K562 (cell line): ENCODE results near the gene CMTM4. TPM values are rescaled to one million over a fixed set of nuclear protein-coding genes. Genes with fewer than 3 reads are reported as not detected.

Source experiments
- ATAC-seq: fragments of 200-7000 bp; cut with Tn5 transposase; 3 replicates; pipeline ENCODE4 v1.9.1; 2020; ENCODE audit warnings: moderate library complexity
- BruUV-seq: library from RNA; stranded (reverse); fragments of 400-500 nt; replicated peaks from 2 replicates; lab custom pipeline; 2021; lab: Mats Ljungman, UMichigan
- CTCF ChIA-PET: fragments of 300-600 bp; formaldehyde crosslinking; extraction: SDS; loops from one replicate; lab custom pipeline; 2021; ENCODE audit warnings: low intra/inter-chr PET ratio; lab: Yijun Ruan, JAX
- POLR2A ChIA-PET: fragments of 300-600, 350-650 bp; sonication (Branson Sonifier 250); formaldehyde crosslinking; extraction: SDS; loops from one replicate; lab custom pipeline; 2021; ENCODE audit warnings: antibody characterized with exemption, inconsistent platforms; lab: Yijun Ruan, JAX
- DNase-seq, 4 experiments: peaks; one replicate each; pipeline versions ENCODE4 v3.0.0 to v3.0.0-alpha.2; 2011 to 2018; ENCODE audit warnings: low spot score in 3 of 4, mixed read lengths in 3 of 4; ENCODE audit errors: extremely low read depth in 1 of 4
- FAIRE-seq: peaks from 2 replicates; lab custom pipeline; 2011; peaks lifted over from hg19 to GRCh38; lab: Jason Lieb, UNC
- H2AFZ ChIP-seq: 2 replicates; pipeline ENCODE4 v1.6.0; 2011; ENCODE audit warnings: low read depth, low read length, control low read depth, inconsistent platforms
- H3K27ac ChIP-seq: fragments of 200-600 bp; 3 replicates; pipeline ENCODE4 v1.8.0; 2011; ENCODE audit warnings: low read depth, mild to moderate bottlenecking, control low read depth, inconsistent platforms, low read length, moderate library complexity, mixed read lengths; ENCODE audit errors: extremely low read depth
- H3K27me3 ChIP-seq, 2 experiments: fragments of 300-600 bp in 1 of 2; 2 replicates in 1 of 2; 3 replicates in 1 of 2; pipeline versions ENCODE4 v1.6.0 to v1.8.0; 2011; ENCODE audit warnings: inconsistent platforms in 2 of 2, low read length in 2 of 2, mild to moderate bottlenecking in 1 of 2, mixed read lengths in 1 of 2, moderate library complexity in 1 of 2; ENCODE audit not compliant: control insufficient read depth in 2 of 2, insufficient read depth in 2 of 2
- H3K36me3 ChIP-seq: fragments of 300-600 bp; 3 replicates; pipeline ENCODE4 v1.8.0; 2011; ENCODE audit warnings: mild to moderate bottlenecking, low read length, inconsistent platforms; ENCODE audit not compliant: control insufficient read depth, insufficient read depth
- H3K4me1 ChIP-seq, 2 experiments: fragments of 200-600 bp in 1 of 2; replicated peaks in 1 of 2; 2 replicates in 1 of 2; 3 replicates in 1 of 2; pipeline versions ENCODE4 v1.5.1 to v1.8.0; 2011; ENCODE audit warnings: inconsistent platforms in 2 of 2, low read length in 2 of 2, mild to moderate bottlenecking in 1 of 2, mixed read lengths in 1 of 2, moderate library complexity in 1 of 2; ENCODE audit not compliant: control insufficient read depth in 2 of 2, insufficient read depth in 2 of 2
- H3K4me2 ChIP-seq: 2 replicates; pipeline ENCODE4 v1.6.1; 2011; ENCODE audit warnings: low read length, control low read depth, inconsistent platforms, mixed read lengths; ENCODE audit not compliant: insufficient read depth
- H3K4me3 ChIP-seq: fragments of 200-600 bp; sonication (generic), shearing (Covaris generic); 2 replicates; pipeline ENCODE4 v1.5.1; 2016; ENCODE audit warnings: control low read depth, inconsistent platforms
- H3K79me2 ChIP-seq: fragments of 200-600 bp; 3 replicates; pipeline ENCODE4 v1.8.0; 2011; ENCODE audit warnings: low read length, inconsistent platforms; ENCODE audit not compliant: control insufficient read depth, insufficient read depth
- H3K9ac ChIP-seq, 2 experiments: 2 replicates each; pipeline versions ENCODE4 v1.6.0 to v1.6.1; 2011; ENCODE audit warnings: low read depth in 2 of 2, low read length in 2 of 2, control low read depth in 1 of 2, inconsistent platforms in 1 of 2, mild to moderate bottlenecking in 1 of 2, mixed read lengths in 1 of 2; ENCODE audit not compliant: insufficient read depth in 1 of 2
- H3K9me1 ChIP-seq: one replicate; pipeline ENCODE4 v1.6.0; 2011; ENCODE audit warnings: inconsistent platforms, mild to moderate bottlenecking, low read length, moderate library complexity; ENCODE audit not compliant: control insufficient read depth, insufficient read depth
- H3K9me3 ChIP-seq: replicated peaks from 2 replicates; pipeline ENCODE4 v1.5.1; 2011; ENCODE audit warnings: low read depth, low read length, inconsistent platforms; ENCODE audit not compliant: control insufficient read depth, insufficient read depth
- H4K20me1 ChIP-seq: replicated peaks from 2 replicates; pipeline ENCODE4 v1.6.1; 2011; ENCODE audit warnings: low read length, inconsistent platforms, mixed read lengths; ENCODE audit not compliant: control insufficient read depth, insufficient read depth
- BCOR ChIP-seq: fragments of 450-650 bp; IDR thresholded peaks from 2 replicates; pipeline ENCODE4 v1.6.1; 2016
- DPF2 ChIP-seq: fragments of 450-650 bp; IDR thresholded peaks from 2 replicates; pipeline ENCODE4 v1.6.1; 2016
- EWSR1 ChIP-seq: fragments of 450-650 bp; IDR thresholded peaks from 2 replicates; pipeline ENCODE4 v1.6.1; 2018; ENCODE audit warnings: borderline replicate concordance, mild to moderate bottlenecking, low read depth, moderate library complexity; ENCODE audit not compliant: partially characterized antibody
- KDM1A ChIP-seq, 2 experiments: fragments of 450-650 bp; IDR thresholded peaks; 2 replicates each; pipeline ENCODE4 v1.6.1; 2016; ENCODE audit warnings: mild to moderate bottlenecking in 2 of 2
- KDM5B ChIP-seq: fragments of 200-600 bp; sonication (generic); IDR thresholded peaks from 2 replicates; pipeline ENCODE4 v1.6.1; 2012; ENCODE audit warnings: low read depth, mild to moderate bottlenecking, moderate library complexity, low read length, control low read depth, inconsistent platforms; ENCODE audit not compliant: insufficient replicate concordance
- MAFG ChIP-seq: fragments of 450-650 bp; conservative IDR thresholded peaks from 2 replicates; pipeline ENCODE4 v1.6.1; 2016; ENCODE audit warnings: missing genetic modification characterization, missing compliant biosample characterization
- NFE2 ChIP-seq: IDR thresholded peaks from 2 replicates; pipeline ENCODE4 v1.6.1; 2014; ENCODE audit warnings: antibody characterized with exemption, low read depth
- NFIC ChIP-seq: fragments of 450-650 bp; IDR thresholded peaks from 2 replicates; pipeline ENCODE4 v1.6.1; 2017; ENCODE audit warnings: mild to moderate bottlenecking, inconsistent platforms
- NR2C2 ChIP-seq, 2 experiments: fragments of 200-800 bp in 1 of 2; sonication (Bioruptor generic) in 1 of 2; sonication (generic) in 1 of 2; formaldehyde crosslinking in 1 of 2; IDR thresholded peaks; 2 replicates each; pipeline versions ENCODE4 v1.6.1 to v1.8.0; 2016 to 2022; ENCODE audit warnings: mild to moderate bottlenecking in 1 of 2, missing compliant biosample characterization in 1 of 2, missing genetic modification characterization in 1 of 2, missing genetic modification reagents in 1 of 2
- SIN3B ChIP-seq: fragments of 450-650 bp; IDR thresholded peaks from 2 replicates; pipeline ENCODE4 v1.6.1; 2017; ENCODE audit warnings: low read depth, mild to moderate bottlenecking, moderate library complexity
- ZNF146 ChIP-seq: IDR thresholded peaks from one replicate; pipeline ENCODE4 v1.6.1; 2018; ENCODE audit warnings: missing compliant biosample characterization; ENCODE audit not compliant: unreplicated experiment
- ZNF316 ChIP-seq: fragments of 450-650 bp; IDR thresholded peaks from 2 replicates; pipeline ENCODE4 v1.6.1; 2016
- ZNF668 ChIP-seq: fragments of 250-450 bp; sonication (Bioruptor Pico); IDR thresholded peaks from 2 replicates; pipeline ENCODE4 v1.8.0; 2022; ENCODE audit warnings: mild to moderate bottlenecking, inconsistent platforms
- WGBS: fragments of 100-300 bp; shearing (Covaris generic); methylation state at CpG from one replicate; pipeline ENCODE4 v1.1.6; 2016; ENCODE audit warnings: low coverage, mixed read lengths; ENCODE audit not compliant: insufficient coverage; ENCODE audit errors: missing lambda C conversion rate; 5-methylcytosine and 5-hydroxymethylcytosine counted together
- in situ Hi-C: fragments of 300-500 bp; cut with MboI; formaldehyde crosslinking; loops from 4 replicates; pipeline ENCODE4 v1.15.0; 2018; ENCODE audit warnings: inconsistent platforms, mixed read lengths
- intact Hi-C: fragments of 100-400 bp; cut with micrococcal nuclease; formaldehyde crosslinking; loops from 2 replicates; pipeline ENCODE4 v1.14.2; 2022
- polyA plus RNA-seq, 8 experiments: library from polyadenylated mRNA; depleted of rRNA in 4 of 8; stranded (reverse) in 5 of 8; unstranded in 3 of 8; fragments of >200 nt; fragmentation: Nextera tagmentation in 2 of 8; fragmentation: Illumina TruSeq in 1 of 8; extraction: Ambion mirVana in 2 of 8; extraction: Trizol in 1 of 8; gene quantifications; 2 replicates each; pipeline versions ENCODE4 v1.2.1 to v1.2.3, GENCODE V29; 2011 to 2014; ENCODE audit warnings: inconsistent platforms in 1 of 8, missing spikeins in 1 of 8
- total RNA-seq, 7 experiments: library from RNA; depleted of rRNA in 6 of 7; stranded (reverse); fragments of >200 nt in 6 of 7; fragmentation: Illumina TruSeq in 2 of 7; extraction: Trizol in 2 of 7; gene quantifications; 2 replicates each; pipeline versions ENCODE4 v1.2.1 to v1.2.3, GENCODE V29; 2011 to 2021; ENCODE audit warnings: low replicate concordance in 1 of 7
- TF ChIP-seq, protein P1 (sequence below): fragments of 450-650 bp; IDR thresholded peaks from 2 replicates; pipeline ENCODE4 v1.6.1; 2017; ENCODE audit warnings: antibody characterized with exemption, mild to moderate bottlenecking

The CMTM4 gene
- total and polyA plus RNA-seq, 9 of the 15 experiments (the other 6 are each of a cell fraction or from before 2014, with no cell fraction given) = 2.0 to 21.3 (median 12.5) TPM

DNA sequence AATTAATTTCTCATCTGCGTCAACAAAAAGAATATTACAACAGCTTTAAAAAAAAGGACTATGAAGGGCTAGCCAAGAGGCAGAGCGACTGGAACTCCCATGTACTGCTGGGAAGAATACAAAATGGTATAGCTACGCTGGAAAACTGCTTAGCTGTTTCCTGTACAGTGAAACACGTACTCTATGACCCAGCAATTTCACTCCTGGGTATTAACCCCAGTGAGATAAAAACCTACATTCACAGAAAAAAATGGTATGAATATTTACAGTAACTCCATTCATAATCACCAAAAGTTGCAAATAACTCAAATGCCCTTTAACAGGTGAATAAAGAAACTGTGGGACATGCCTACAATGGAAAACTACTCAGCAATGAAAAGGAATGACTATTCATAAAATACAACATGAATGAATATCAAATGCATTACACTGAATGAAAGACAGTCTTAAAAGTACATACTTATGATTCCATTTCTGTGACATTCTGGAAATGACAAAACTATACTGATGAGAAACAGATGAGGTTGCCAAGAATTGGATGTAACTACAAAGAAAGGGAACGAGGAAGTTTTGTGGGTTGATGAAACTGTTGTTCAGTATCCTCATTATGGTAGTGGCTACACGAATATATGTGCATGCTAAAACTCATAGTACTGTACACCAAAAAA lies 27.6 kb downstream of the CMTM4 start:
- no peaks in the 10 kb centered on the region for H3K79me2 ChIP-seq
- ATAC-seq (peak; percentile 56), DNase-seq (peak in 1 of 4 experiments; percentile 22), FAIRE-seq (no peak)
- 67% methylated on average over 6 of the region's 6 CpGs for WGBS
- CTCF ChIA-PET = no interaction called here
- no peak overlapping the region for H3K4me2 ChIP-seq
- in situ Hi-C loops = no loop called here
- no TSS peak for BruUV-seq
- intact Hi-C loops = no loop called here
- no peaks in the 10 kb centered on the region for H4K20me1 ChIP-seq
- no peak for TF ChIP-seq EWSR1
- 0 out of 2 replicates have a peak, but pooled peaks have one; percentile 21 for TF ChIP-seq DPF2
- 0 out of 2 replicates have a peak, but pooled peaks have one; percentile 15 for TF ChIP-seq NFIC
- no peak for TF ChIP-seq KDM5B
- TF ChIP-seq, protein P1, sequence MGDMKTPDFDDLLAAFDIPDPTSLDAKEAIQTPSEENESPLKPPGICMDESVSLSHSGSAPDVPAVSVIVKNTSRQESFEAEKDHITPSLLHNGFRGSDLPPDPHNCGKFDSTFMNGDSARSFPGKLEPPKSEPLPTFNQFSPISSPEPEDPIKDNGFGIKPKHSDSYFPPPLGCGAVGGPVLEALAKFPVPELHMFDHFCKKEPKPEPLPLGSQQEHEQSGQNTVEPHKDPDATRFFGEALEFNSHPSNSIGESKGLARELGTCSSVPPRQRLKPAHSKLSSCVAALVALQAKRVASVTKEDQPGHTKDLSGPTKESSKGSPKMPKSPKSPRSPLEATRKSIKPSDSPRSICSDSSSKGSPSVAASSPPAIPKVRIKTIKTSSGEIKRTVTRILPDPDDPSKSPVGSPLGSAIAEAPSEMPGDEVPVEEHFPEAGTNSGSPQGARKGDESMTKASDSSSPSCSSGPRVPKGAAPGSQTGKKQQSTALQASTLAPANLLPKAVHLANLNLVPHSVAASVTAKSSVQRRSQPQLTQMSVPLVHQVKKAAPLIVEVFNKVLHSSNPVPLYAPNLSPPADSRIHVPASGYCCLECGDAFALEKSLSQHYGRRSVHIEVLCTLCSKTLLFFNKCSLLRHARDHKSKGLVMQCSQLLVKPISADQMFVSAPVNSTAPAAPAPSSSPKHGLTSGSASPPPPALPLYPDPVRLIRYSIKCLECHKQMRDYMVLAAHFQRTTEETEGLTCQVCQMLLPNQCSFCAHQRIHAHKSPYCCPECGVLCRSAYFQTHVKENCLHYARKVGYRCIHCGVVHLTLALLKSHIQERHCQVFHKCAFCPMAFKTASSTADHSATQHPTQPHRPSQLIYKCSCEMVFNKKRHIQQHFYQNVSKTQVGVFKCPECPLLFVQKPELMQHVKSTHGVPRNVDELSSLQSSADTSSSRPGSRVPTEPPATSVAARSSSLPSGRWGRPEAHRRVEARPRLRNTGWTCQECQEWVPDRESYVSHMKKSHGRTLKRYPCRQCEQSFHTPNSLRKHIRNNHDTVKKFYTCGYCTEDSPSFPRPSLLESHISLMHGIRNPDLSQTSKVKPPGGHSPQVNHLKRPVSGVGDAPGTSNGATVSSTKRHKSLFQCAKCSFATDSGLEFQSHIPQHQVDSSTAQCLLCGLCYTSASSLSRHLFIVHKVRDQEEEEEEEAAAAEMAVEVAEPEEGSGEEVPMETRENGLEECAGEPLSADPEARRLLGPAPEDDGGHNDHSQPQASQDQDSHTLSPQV = peak; percentile 51; the same call in 1 of the 2 replicates
- peak; percentile 69 for TF ChIP-seq ZNF146
- peak; percentile 38; the same call in 1 of the 2 replicates for TF ChIP-seq BCOR
- peak; percentile 30; the same call in 1 of the 2 replicates for TF ChIP-seq NFE2
- 0 out of 4 replicates have a peak, but pooled peaks of 1 of the 2 experiments have one; percentile 10 for TF ChIP-seq KDM1A (IDR thresholded peaks at IDR 0.05)
- TF ChIP-seq ZNF668 (CRISPR knock-in tag) = no peak
- TF ChIP-seq SIN3B = no peak
- peak; percentile 80 for TF ChIP-seq ZNF316
- peak; percentile 71 for TF ChIP-seq MAFG (tag)
- TF ChIP-seq NR2C2 (CRISPR knock-in tag; IDR thresholded peaks at IDR 0.05) = no peak
- TF ChIP-seq NR2C2 (tag; IDR thresholded peaks at IDR 0.05) = no peak
- POLR2A ChIA-PET = interaction anchor here (0.6 kb wide), 1 partner anchor 24 kb away, joined by 3 read pairs; no protein-coding TSS in a partner anchor
- H2AFZ ChIP-seq = no peak overlapping the region
- no peaks in the 10 kb centered on the region; the same call in 2 of the 3 replicates for H3K36me3 ChIP-seq
- no peaks in the 10 kb centered on the region; a peak in 1 of 5 replicates for H3K4me1 ChIP-seq
- no peak overlapping the region for H3K9ac ChIP-seq
- no peaks in the 10 kb centered on the region for H3K9me3 ChIP-seq
- no peaks in the 10 kb centered on the region for H3K9me1 ChIP-seq
- no peak overlapping the region for H3K27ac ChIP-seq
- no peak overlapping the region for H3K4me3 ChIP-seq
- H3K27me3 ChIP-seq = no peaks in the 10 kb centered on the region
